NOMO-1 treated with dmso at 0.1 percent for 144 hours (cell line): ENCODE results near the gene TMEM44.
"Not testable (repeated sequence)": the region's sequence is repeated elsewhere in the genome, so short reads cannot be mapped to it uniquely, and the experiment has no call there.

ENCODE experiments used
- DNase-seq: peaks from one replicate; lab custom pipeline; 2025; ENCODE audit not compliant: unreplicated experiment; lab: John Stamatoyannopoulos, UW

The TMEM44 gene

DNA sequence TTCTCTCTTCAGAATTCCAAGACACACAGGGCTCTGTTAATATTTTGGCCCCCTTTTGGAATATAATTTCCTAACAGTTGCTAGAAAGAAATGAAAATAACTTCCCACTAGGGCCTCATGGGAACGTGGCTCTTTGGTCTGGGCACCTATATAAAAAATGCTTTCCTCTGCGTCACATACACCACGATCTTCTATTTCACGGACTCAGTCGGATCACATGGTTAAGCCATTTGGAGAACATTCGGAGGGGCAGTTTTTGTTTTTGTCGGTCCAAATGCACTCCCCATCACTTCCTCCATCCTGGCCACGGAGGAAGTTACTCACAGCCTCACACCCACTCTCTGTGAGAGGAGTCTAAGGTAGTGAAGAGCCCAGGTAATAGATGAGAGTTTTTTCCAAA is 21.0 kb downstream of the TMEM44 start:
- no peak for DNase-seq

DNA sequence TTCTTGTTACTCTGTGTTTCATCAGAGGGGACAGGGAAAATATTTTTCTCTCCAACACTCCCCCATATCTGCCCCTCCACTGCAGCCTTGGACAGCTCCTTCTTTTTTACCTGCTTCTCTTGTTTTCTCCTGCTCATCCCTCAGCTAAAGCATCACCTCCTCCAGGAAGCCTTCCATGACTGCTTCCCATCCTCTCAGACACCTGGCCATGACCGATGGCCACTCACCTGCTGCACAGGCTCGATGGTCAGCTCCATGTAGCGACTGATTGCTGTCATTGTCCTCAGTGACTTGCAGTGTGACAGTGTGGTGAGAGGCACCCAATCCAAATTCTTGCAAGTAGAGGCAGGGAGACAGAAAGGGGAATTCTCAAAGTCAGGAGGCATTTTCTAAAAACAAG is 22.5 kb downstream of the TMEM44 start:
- DNase-seq, result no peak

GRCh38 chr3:194609601-194610000 is 23.6 kb downstream of the TMEM44 start:
- no peak for DNase-seq

DNA sequence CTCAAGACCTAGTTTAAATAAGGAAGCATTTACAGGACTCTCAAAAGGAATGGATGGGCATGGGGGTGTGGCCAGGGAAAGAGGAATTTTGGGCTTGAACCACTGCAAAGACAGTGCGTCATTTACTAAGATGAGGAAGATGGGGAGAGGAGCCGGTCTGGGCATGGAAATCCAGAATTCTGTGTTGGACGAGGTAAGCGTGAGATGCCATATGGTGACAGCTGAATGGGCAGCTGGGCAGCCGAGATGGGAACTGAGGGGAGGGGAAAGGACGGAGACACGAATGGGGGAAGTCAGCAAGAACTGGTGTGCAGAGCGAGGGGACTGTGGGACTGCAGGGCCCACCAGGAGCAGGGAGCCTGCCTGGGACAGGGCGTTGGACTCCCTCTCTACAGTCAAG is 24.2 kb downstream of the TMEM44 start:
- DNase-seq, result no peak

GRCh38 chr3:194607592-194608389 is 25.4 kb downstream of the TMEM44 start:
- no peak for DNase-seq

DNA sequence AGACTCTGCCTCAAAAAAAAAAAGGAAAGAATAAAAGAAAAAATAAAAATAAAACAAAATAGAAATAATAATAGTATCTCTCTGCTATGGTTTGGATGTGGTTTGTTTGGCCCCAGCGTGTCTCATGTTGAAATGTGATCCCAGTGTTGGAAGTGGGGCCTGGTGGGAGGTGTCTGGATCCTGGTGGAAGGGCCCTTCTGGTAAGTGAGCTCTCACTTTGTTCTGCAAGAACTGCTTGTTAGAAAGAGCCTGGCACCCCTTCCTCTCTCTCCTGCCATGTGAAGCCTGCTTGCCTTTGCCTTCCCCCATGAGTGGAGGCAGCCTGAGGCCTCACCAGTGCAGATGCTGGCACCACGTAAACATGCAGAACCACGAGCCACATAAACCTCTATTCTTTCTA is 26.3 kb downstream of the TMEM44 start:
- no peak for DNase-seq

GRCh38 chr3:194606163-194606562 is 27.1 kb downstream of the TMEM44 start:
- no peak for DNase-seq

GRCh38 chr3:194605314-194605713 is 27.9 kb downstream of the TMEM44 start:
- DNase-seq, result not testable (repeated sequence)

- DNase-seq, result no peak
Measured at GRCh38 chr3:194604837-194605236, 28.4 kb downstream of the TMEM44 start.

DNA sequence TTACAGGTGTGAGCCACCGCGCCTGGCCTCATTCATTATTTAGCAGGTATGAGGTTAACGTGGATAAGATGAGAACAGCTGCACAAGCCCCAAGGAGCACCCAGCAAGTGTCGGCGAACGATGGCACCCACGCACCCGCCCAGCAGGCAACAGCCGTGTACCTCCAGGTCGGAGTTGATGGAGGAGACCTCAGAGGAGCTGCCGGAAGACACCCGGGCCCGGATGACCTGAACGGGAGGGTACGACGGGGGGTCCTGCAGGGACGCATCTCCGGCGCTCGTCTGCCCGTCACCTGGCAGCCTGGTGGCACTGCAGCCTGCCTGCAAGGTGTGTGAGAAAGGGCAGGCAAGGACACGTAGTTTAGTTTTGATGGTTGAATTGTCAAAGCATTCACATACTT is 29.1 kb downstream of the TMEM44 start:
- no peak for DNase-seq

DNA sequence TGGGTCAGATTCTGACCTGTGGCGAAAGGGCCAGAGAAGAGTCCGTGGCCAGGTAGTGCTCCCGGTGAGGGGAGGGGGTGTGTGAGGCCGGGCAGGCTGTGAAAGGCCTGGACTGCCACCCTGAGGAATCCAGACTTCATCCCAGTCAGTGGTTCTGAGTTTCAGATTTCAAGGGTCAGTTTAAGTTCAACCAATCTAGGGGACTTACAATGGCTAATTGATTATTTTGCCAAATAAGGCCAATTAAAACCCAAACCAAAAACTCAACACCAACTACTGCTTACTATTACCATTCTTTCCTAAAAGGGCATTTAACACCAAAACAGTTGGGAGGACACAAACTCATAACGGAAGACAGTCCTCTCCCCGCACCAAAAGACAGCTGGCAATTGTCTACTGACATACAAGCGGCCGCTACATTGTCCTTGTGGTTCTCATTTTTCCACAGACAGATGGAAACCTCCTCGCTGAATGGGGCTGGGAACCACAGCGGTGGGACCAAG is 30.5 kb downstream of the TMEM44 start:
- no peak for DNase-seq

- no peak for DNase-seq
Measured at GRCh38 chr3:194598771-194599557, 34.3 kb downstream of the TMEM44 start.

DNA sequence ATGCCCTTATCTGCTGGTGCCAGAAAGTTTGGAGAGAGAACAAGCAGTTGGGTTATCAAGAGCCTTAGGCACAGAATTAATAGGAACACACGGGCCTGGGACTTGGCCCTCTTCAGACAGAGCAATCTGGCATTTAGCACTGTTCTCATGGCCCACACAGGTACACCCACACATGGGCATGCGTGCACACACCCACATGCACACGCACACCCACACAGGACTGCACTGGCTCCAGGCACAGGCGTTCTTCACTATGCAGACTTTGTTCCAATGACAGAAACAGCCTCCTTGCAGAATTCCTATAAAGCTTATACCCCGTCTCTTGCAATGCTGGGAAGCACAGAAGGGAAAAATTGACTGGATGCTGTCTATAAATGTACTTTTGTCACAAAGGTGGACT is 36.3 kb downstream of the TMEM44 start:
- no peak for DNase-seq

DNA sequence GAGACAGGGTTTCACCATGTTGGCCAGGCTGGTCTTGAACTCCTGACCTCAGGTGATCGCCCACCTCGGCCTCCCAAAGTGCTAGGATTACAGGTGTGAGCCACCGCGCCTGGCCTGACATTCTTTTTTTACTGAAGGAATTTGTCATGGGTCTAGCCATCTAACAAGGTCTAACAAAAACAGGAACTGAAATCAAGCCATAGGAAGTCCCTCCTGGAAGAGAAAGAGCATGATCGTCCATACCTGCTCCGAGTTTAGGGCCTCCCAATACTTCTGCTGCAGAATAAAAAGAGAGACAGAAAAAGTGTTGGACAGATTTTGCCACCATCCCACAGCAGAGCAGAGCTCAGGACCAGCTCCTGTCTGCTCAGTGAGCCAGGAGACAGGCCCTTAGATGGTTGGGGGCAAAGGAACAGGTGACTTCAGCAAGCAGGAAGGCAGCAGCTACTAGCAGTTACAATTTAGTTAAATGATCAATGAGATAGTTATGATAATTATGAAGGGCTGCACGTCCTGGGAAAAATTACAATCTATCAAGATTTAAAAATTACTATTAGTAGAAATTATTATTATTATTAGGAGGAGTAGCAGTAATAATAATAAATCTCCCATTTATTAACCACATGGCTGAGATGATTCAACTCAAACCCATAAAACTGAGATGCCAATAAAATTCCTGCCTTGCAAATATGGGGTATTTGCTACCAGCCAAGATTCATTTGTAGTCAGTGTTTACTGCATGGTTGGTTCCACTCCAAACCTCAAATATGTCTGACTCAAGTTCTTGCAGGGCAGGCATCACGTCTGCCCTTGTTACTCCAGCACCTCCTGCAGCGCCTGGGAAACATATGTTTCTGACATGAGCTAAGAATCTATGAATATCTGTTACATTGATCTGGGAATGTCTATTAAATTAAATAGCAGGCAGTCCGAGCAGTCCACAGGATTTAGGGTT is 40.1 kb downstream of the TMEM44 start:
- DNase-seq, result peak; percentile 82

DNA sequence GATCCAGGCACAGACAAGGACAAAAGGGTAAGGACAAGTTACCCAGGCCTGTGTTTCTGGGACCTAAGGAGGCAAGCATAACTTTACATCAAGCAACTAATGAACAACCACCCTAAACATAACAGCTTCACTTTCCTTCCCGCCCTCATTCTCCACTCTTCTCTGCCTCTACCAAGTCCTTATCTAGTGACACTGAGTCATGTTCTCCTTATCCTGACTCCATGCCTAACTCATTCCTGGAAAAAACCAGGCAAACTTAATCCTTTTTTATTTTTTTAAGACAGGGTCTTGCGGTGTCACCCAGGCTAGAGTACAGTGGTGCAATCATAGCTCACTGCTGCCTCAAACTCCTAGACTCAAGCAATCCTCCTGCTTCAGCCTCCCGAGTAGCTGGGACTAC is 44.5 kb downstream of the TMEM44 start:
- DNase-seq, result no peak

GRCh38 chr3:194588236-194588635 is 45.0 kb downstream of the TMEM44 start:
- no peak for DNase-seq

- DNase-seq, result no peak
Measured at GRCh38 chr3:194587438-194587931, 45.7 kb downstream of the TMEM44 start.

- DNase-seq, result no peak
Measured at GRCh38 chr3:194586836-194587235, 46.4 kb downstream of the TMEM44 start.

GRCh38 chr3:194585880-194586281 is 47.3 kb downstream of the TMEM44 start:
- no peak for DNase-seq

- no peak for DNase-seq
Measured at GRCh38 chr3:194584866-194585265, 48.4 kb downstream of the TMEM44 start.

GRCh38 chr3:194584320-194584776 is 48.9 kb downstream of the TMEM44 start:
- DNase-seq, result no peak
